ENCODE results near the gene TPP1.

DNA sequence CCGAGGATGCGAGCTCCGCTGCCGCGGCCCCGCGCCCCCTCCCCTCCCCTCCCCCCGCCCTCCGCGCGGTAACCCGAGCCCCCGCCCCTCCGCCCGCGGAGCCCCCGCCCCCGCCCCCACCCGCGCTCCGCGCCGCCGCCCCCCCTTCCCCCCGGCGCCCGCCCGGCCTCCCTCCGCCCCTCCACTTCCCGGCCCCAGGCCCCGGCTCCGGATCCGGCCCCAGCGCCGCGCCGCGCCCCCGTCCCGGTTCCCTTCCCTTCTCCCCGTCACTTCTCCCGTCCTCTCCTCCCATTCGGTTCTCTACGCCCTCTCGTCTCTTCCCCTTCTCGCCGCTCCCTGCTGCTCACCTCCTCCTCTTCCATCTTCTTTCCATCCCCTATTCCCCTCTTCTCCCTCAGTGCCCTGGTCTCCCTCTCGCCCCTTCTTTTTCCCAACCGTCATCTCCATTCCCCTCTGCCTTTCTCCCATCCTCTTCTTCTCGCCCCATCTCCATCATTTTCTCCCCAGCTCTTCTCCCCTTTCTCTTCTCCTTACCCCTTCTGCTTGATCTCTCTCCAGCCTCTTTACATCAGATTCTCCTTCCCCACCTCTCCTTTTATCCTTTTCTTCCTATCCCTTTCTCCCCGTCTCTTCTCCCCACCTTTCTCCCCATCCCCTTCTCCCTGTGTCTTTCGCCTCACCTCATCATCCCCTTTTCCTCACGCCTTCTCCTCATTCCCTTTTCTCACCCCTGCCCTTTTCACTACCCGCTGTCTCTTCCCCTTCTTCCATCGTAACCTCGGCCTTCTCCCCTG is 36.8 kb upstream of the TPP1 start, which contains the start of gene DCHS1:
- TF ChIP-seq, protein P1, sequence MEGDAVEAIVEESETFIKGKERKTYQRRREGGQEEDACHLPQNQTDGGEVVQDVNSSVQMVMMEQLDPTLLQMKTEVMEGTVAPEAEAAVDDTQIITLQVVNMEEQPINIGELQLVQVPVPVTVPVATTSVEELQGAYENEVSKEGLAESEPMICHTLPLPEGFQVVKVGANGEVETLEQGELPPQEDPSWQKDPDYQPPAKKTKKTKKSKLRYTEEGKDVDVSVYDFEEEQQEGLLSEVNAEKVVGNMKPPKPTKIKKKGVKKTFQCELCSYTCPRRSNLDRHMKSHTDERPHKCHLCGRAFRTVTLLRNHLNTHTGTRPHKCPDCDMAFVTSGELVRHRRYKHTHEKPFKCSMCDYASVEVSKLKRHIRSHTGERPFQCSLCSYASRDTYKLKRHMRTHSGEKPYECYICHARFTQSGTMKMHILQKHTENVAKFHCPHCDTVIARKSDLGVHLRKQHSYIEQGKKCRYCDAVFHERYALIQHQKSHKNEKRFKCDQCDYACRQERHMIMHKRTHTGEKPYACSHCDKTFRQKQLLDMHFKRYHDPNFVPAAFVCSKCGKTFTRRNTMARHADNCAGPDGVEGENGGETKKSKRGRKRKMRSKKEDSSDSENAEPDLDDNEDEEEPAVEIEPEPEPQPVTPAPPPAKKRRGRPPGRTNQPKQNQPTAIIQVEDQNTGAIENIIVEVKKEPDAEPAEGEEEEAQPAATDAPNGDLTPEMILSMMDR (IDR thresholded peaks at IDR 0.05): no peak
- TF ChIP-seq POLR2A (IDR thresholded peaks at IDR 0.05): no peak
